Activated B cell treated with CpG ODN at 0.5 μM for 24 hours (primary cell): Measurements from ENCODE around the gene FMO3. TPM values are rescaled to one million over a fixed set of nuclear protein-coding genes. Genes with fewer than 3 reads are reported as not detected.

Experiments used
- ATAC-seq: fragments of 200-7000 bp; cut with Tn5 transposase; one replicate; pipeline ENCODE4 v1.10.0; 2021; ENCODE audit warnings: low read depth, mild to moderate bottlenecking, moderate library complexity
- CTCF ChIA-PET: fragments of 350-600 bp; sonication (Branson Sonifier 250); formaldehyde crosslinking; loops from one replicate; lab custom pipeline; 2021; ENCODE audit warnings: antibody characterized with exemption; lab: Charles Lee
- POLR2A ChIA-PET: fragments of 350-600 bp; sonication (Branson Sonifier 250); formaldehyde crosslinking; loops from one replicate; lab custom pipeline; 2021; ENCODE audit warnings: antibody characterized with exemption; lab: Charles Lee
- DNase-seq: peaks from one replicate; pipeline ENCODE4 v3.0.0; 2022
- H3K27ac Mint-ChIP-seq: one replicate; pipeline ENCODE4 v1.8.0; 2020; ENCODE audit warnings: mixed read lengths
- H3K27me3 Mint-ChIP-seq: one replicate; pipeline ENCODE4 v1.8.0; 2021; ENCODE audit warnings: mixed read lengths
- H3K36me3 Mint-ChIP-seq: one replicate; pipeline ENCODE4 v1.8.0; 2021; ENCODE audit warnings: low read depth, mixed read lengths
- H3K4me1 Mint-ChIP-seq: one replicate; pipeline ENCODE4 v1.8.0; 2021; ENCODE audit warnings: mixed read lengths
- H3K4me3 Mint-ChIP-seq: one replicate; pipeline ENCODE4 v1.8.0; 2020; ENCODE audit warnings: mild to moderate bottlenecking, mixed read lengths
- H3K9me3 Mint-ChIP-seq: one replicate; pipeline ENCODE4 v1.8.0; 2020; ENCODE audit warnings: mixed read lengths
- intact Hi-C: fragments of 100-400 bp; cut with micrococcal nuclease; formaldehyde crosslinking; loops from one replicate; pipeline ENCODE4 v1.15.1; 2024
- total RNA-seq: library from RNA; stranded (reverse); gene quantifications from 2 replicates; pipeline ENCODE4 v1.2.3, GENCODE V29; 2022
- TF ChIP-seq, protein P1 (sequence below): fragments of 200-600 bp; IDR thresholded peaks from one replicate; pipeline ENCODE4 v1.8.0; 2022; ENCODE audit warnings: antibody characterized with exemption, mild to moderate bottlenecking

Gene FMO3
- total RNA-seq, 1 donor from 2014 or later = not detected

- intact Hi-C loops = no loop called here
- Mint-ChIP-seq H3K9me3 (no peaks in the 10 kb centered on the region), H3K27me3 (peaks cover 2% of the 10 kb centered on the region), H3K36me3 (no peaks in the 10 kb centered on the region), H3K4me3 (no peak overlapping the region), H3K27ac (no peak overlapping the region), H3K4me1 (no peaks in the 10 kb centered on the region)
- no peak for DNase-seq
- ATAC-seq = no peak
- ChIA-PET POLR2A (no interaction called here), CTCF (no interaction called here)
- TF ChIP-seq, protein P1, sequence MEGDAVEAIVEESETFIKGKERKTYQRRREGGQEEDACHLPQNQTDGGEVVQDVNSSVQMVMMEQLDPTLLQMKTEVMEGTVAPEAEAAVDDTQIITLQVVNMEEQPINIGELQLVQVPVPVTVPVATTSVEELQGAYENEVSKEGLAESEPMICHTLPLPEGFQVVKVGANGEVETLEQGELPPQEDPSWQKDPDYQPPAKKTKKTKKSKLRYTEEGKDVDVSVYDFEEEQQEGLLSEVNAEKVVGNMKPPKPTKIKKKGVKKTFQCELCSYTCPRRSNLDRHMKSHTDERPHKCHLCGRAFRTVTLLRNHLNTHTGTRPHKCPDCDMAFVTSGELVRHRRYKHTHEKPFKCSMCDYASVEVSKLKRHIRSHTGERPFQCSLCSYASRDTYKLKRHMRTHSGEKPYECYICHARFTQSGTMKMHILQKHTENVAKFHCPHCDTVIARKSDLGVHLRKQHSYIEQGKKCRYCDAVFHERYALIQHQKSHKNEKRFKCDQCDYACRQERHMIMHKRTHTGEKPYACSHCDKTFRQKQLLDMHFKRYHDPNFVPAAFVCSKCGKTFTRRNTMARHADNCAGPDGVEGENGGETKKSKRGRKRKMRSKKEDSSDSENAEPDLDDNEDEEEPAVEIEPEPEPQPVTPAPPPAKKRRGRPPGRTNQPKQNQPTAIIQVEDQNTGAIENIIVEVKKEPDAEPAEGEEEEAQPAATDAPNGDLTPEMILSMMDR = no peak
Observed at GRCh38 chr1:171159148-171159547, 68.4 kb downstream of the FMO3 start.

GRCh38 chr1:171160211-171160610 is 69.5 kb downstream of the FMO3 start:
- Mint-ChIP-seq H3K27me3 (peaks cover 2% of the 10 kb centered on the region), H3K27ac (no peak overlapping the region), H3K9me3 (no peaks in the 10 kb centered on the region), H3K4me3 (no peak overlapping the region), H3K36me3 (no peaks in the 10 kb centered on the region), H3K4me1 (no peaks in the 10 kb centered on the region)
- ATAC-seq (no peak), DNase-seq (no peak)
- TF ChIP-seq, protein P1 = no peak
- intact Hi-C loops = no loop called here
- ChIA-PET POLR2A (no interaction called here), CTCF (no interaction called here)

GRCh38 chr1:171160639-171161354 is 70.1 kb downstream of the FMO3 start:
- Mint-ChIP-seq H3K27me3 (peaks cover 2% of the 10 kb centered on the region), H3K36me3 (no peaks in the 10 kb centered on the region), H3K9me3 (no peaks in the 10 kb centered on the region), H3K4me3 (no peak overlapping the region), H3K4me1 (no peaks in the 10 kb centered on the region), H3K27ac (no peak overlapping the region)
- ChIA-PET CTCF (no interaction called here), POLR2A (no interaction called here)
- TF ChIP-seq, protein P1 = no peak
- intact Hi-C loops = no loop called here
- ATAC-seq = no peak
- no peak for DNase-seq

DNA sequence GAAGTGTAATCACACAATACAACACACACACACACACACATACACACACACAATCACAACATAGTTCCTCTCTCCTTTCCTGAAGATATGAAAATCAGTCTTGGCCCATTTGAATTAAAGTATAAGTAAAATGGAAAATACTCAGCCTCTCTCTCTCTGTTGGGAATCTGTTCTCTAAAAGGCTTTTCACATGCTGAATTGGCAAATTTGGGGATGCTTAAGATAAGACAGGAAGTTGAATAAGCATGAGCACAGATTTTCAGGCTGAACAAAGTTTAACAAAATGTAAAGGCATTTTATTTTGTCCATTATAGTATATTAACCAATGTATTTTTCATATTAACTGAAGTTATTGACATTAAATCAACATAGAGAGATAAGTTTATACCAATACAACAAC is 70.7 kb downstream of the FMO3 start:
- H3K27ac Mint-ChIP-seq = no peak overlapping the region
- ChIA-PET CTCF (no interaction called here), POLR2A (no interaction called here)
- no peaks in the 10 kb centered on the region for H3K36me3 Mint-ChIP-seq
- no peak for ATAC-seq
- H3K4me3 Mint-ChIP-seq = no peak overlapping the region
- H3K9me3 Mint-ChIP-seq = no peaks in the 10 kb centered on the region
- TF ChIP-seq, protein P1 = no peak
- DNase-seq = no peak
- no peaks in the 10 kb centered on the region for H3K4me1 Mint-ChIP-seq
- peaks cover 2% of the 10 kb centered on the region for H3K27me3 Mint-ChIP-seq
- intact Hi-C loops = no loop called here

GRCh38 chr1:171166361-171166760 is 75.7 kb downstream of the FMO3 start:
- Mint-ChIP-seq H3K27ac (no peak overlapping the region), H3K36me3 (no peaks in the 10 kb centered on the region), H3K4me1 (no peaks in the 10 kb centered on the region), H3K4me3 (no peak overlapping the region), H3K27me3 (peaks cover 9% of the 10 kb centered on the region), H3K9me3 (peaks cover 3% of the 10 kb centered on the region)
- no peak for DNase-seq
- intact Hi-C loops = no loop called here
- ChIA-PET CTCF (no interaction called here), POLR2A (no interaction called here)
- TF ChIP-seq, protein P1 = no peak
- ATAC-seq = no peak

Other genes with a start within 250 kb of the FMO3 start
- gene MROH9, start 155.4 kb upstream of the FMO3 start, total RNA-seq = not detected in 2 replicates
- not detected in 2 replicates for gene FMO2, start 94.4 kb downstream of the FMO3 start, total RNA-seq
- 0.12 and 1.1 TPM in 2 replicates for gene FMO1, start 157.6 kb downstream of the FMO3 start, total RNA-seq
- gene FMO4, start 223.3 kb downstream of the FMO3 start, total RNA-seq = 3.0 and 3.4 TPM in 2 replicates